HEK293 (cell line): ENCODE results near the gene MDGA2.
"Not testable (repeated sequence)": the region's sequence is repeated elsewhere in the genome, so short reads cannot be mapped to it uniquely, and the experiment has no call there.

Experiments
- CTCF ChIA-PET: fragments of 350-600 bp; formaldehyde crosslinking; extraction: SDS; loops from one replicate; lab custom pipeline; 2021; ENCODE audit warnings: antibody characterized with exemption; lab: Yijun Ruan, JAX
- POLR2A ChIA-PET: fragments of 300-600 bp; formaldehyde crosslinking; extraction: SDS; loops from one replicate; lab custom pipeline; 2020; ENCODE audit warnings: antibody characterized with exemption, inconsistent platforms; lab: Yijun Ruan, JAX
- H3K27ac ChIP-seq: fragments of 200-500 bp; sonication (Bioruptor generic); 2 replicates; pipeline ENCODE4 v1.5.1; 2014; ENCODE audit warnings: low read depth, low read length, control low read depth, inconsistent platforms; ENCODE audit errors: extremely low read depth
- H3K36me3 ChIP-seq, 2 experiments: fragments of 200-500 bp in 1 of 2; sonication (Bioruptor generic) in 1 of 2; 1 replicate in 1 of 2; 2 replicates in 1 of 2; pipeline ENCODE4 v1.5.1; 2014 to 2017; ENCODE audit warnings: inconsistent platforms in 2 of 2, low read length in 2 of 2; ENCODE audit not compliant: control insufficient read depth in 2 of 2, insufficient read depth in 1 of 2
- H3K4me1 ChIP-seq: fragments of 200-500 bp; sonication (Bioruptor generic); 2 replicates; pipeline ENCODE4 v1.5.1; 2014; ENCODE audit warnings: mild to moderate bottlenecking, low read length, inconsistent platforms; ENCODE audit not compliant: control insufficient read depth, insufficient read depth
- H3K4me3 ChIP-seq: 2 replicates; pipeline ENCODE4 v1.5.1; 2011; ENCODE audit warnings: low read depth, mild to moderate bottlenecking, control low read depth, low read length, moderate library complexity
- H3K9me3 ChIP-seq: fragments of 200-500 bp; sonication (Bioruptor generic); 2 replicates; pipeline ENCODE4 v1.5.1; 2014; ENCODE audit warnings: low read depth, low read length, inconsistent platforms; ENCODE audit not compliant: control insufficient read depth, insufficient read depth
- GLI2 ChIP-seq: fragments of 450-650 bp; formaldehyde crosslinking; IDR thresholded peaks from 2 replicates; pipeline ENCODE4; 2017; ENCODE audit warnings: missing biosample characterization, missing genetic modification characterization, low read depth, borderline replicate concordance
- PRDM1 ChIP-seq: fragments of 450-650 bp; formaldehyde crosslinking; IDR thresholded peaks from 2 replicates; pipeline ENCODE4; 2016; ENCODE audit warnings: missing biosample characterization, missing genetic modification characterization
- SCRT2 ChIP-seq: fragments of 450-650 bp; formaldehyde crosslinking; IDR thresholded peaks from 2 replicates; pipeline ENCODE4 v1.5.1; 2016; ENCODE audit warnings: missing biosample characterization, missing genetic modification characterization
- YY2 ChIP-seq: fragments of 450-650 bp; formaldehyde crosslinking; IDR thresholded peaks from 2 replicates; pipeline ENCODE4 v1.5.1; 2016; ENCODE audit warnings: missing biosample characterization, missing genetic modification characterization
- ZNF23 ChIP-seq: fragments of 450-650 bp; formaldehyde crosslinking; IDR thresholded peaks from 2 replicates; pipeline ENCODE4 v1.5.1; 2016; ENCODE audit warnings: missing biosample characterization, missing genetic modification characterization, borderline replicate concordance
- ZNF266 ChIP-seq: fragments of 450-650 bp; formaldehyde crosslinking; IDR thresholded peaks from 2 replicates; pipeline ENCODE4 v1.5.1; 2016; ENCODE audit warnings: missing biosample characterization, missing genetic modification characterization, low read depth
- ZNF311 ChIP-seq: fragments of 450-650 bp; formaldehyde crosslinking; IDR thresholded peaks from 2 replicates; pipeline ENCODE4 v1.5.1; 2017; ENCODE audit warnings: missing biosample characterization, missing genetic modification characterization, borderline replicate concordance
- ZNF366 ChIP-seq: fragments of 450-650 bp; formaldehyde crosslinking; conservative IDR thresholded peaks from 2 replicates; pipeline ENCODE4 v1.5.1; 2016; ENCODE audit warnings: missing biosample characterization, missing genetic modification characterization
- ZNF37A ChIP-seq: fragments of 450-650 bp; IDR thresholded peaks from 2 replicates; pipeline ENCODE4 v1.5.1; 2018; ENCODE audit warnings: missing biosample characterization, missing genetic modification characterization
- ZNF391 ChIP-seq: fragments of 450-650 bp; formaldehyde crosslinking; IDR thresholded peaks from 2 replicates; pipeline ENCODE4 v1.5.1; 2016; ENCODE audit warnings: low read depth, missing biosample characterization, missing genetic modification characterization, borderline replicate concordance
- ZNF473 ChIP-seq: fragments of 450-650 bp; formaldehyde crosslinking; IDR thresholded peaks from 2 replicates; pipeline ENCODE4 v1.5.1; 2017; ENCODE audit warnings: missing biosample characterization, missing genetic modification characterization
- ZNF558 ChIP-seq: fragments of 450-650 bp; formaldehyde crosslinking; IDR thresholded peaks from 2 replicates; pipeline ENCODE4 v1.5.1; 2016; ENCODE audit warnings: missing biosample characterization, missing genetic modification characterization
- ZNF660 ChIP-seq: fragments of 450-650 bp; IDR thresholded peaks from 2 replicates; pipeline ENCODE4 v1.5.1; 2018; ENCODE audit warnings: missing biosample characterization, mild to moderate bottlenecking, missing genetic modification characterization
- ZNF830 ChIP-seq: fragments of 450-650 bp; IDR thresholded peaks from 2 replicates; pipeline ENCODE4 v1.5.0; 2018; ENCODE audit warnings: missing biosample characterization, missing genetic modification characterization, low read depth, mild to moderate bottlenecking, moderate library complexity
- ZSCAN30 ChIP-seq: fragments of 450-650 bp; IDR thresholded peaks from 2 replicates; pipeline ENCODE4 v1.5.1; 2018; ENCODE audit warnings: missing biosample characterization, mild to moderate bottlenecking, missing genetic modification characterization, moderate library complexity
- TF ChIP-seq, protein P1 (sequence below): fragments of 450-650 bp; formaldehyde crosslinking; IDR thresholded peaks from 2 replicates; pipeline ENCODE4 v1.5.1; 2016; ENCODE audit warnings: missing biosample characterization, missing genetic modification characterization
- TF ChIP-seq, protein P2 (sequence below): fragments of 450-650 bp; formaldehyde crosslinking; IDR thresholded peaks from 2 replicates; pipeline ENCODE4 v1.5.1; 2016; ENCODE audit warnings: missing biosample characterization, missing genetic modification characterization
- TF ChIP-seq, protein P3 (sequence below): fragments of 450-650 bp; formaldehyde crosslinking; IDR thresholded peaks from 2 replicates; pipeline ENCODE4 v1.5.1; 2016; ENCODE audit warnings: missing biosample characterization, missing genetic modification characterization
- TF ChIP-seq, protein P4 (sequence below): fragments of 450-650 bp; formaldehyde crosslinking; IDR thresholded peaks from 2 replicates; pipeline ENCODE4 v1.5.1; 2016; ENCODE audit warnings: missing biosample characterization, missing genetic modification characterization
- TF ChIP-seq, protein P5 (sequence below): fragments of 450-650 bp; formaldehyde crosslinking; IDR thresholded peaks from 2 replicates; pipeline ENCODE4 v1.5.1; 2016; ENCODE audit warnings: missing biosample characterization, missing genetic modification characterization

The MDGA2 gene

DNA sequence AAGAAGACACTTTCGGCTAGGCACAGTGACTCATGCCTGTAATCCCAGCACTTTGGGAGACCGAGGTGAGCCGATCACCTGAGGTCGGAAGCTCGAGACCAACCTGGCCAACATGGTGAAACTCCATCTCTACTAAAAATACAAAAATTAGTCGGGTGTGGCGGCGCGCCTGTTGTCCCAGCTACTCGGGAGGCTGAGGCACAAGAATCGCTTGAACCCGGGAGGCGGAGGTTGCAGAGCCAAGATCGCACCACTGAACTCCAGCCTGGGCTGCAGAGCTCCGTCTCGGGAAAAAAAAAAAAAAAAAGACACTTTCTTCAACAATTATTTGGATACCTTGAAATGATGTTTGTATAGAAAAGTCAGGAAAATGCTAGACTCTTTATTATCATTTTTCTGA is 393.6 kb downstream of the MDGA2 start:
- CTCF ChIA-PET: interaction anchor here (0.7 kb wide), 1 partner anchor 803 kb away, joined by 3 read pairs; no protein-coding TSS in a partner anchor
- POLR2A ChIA-PET: not testable (repeated sequence)

DNA sequence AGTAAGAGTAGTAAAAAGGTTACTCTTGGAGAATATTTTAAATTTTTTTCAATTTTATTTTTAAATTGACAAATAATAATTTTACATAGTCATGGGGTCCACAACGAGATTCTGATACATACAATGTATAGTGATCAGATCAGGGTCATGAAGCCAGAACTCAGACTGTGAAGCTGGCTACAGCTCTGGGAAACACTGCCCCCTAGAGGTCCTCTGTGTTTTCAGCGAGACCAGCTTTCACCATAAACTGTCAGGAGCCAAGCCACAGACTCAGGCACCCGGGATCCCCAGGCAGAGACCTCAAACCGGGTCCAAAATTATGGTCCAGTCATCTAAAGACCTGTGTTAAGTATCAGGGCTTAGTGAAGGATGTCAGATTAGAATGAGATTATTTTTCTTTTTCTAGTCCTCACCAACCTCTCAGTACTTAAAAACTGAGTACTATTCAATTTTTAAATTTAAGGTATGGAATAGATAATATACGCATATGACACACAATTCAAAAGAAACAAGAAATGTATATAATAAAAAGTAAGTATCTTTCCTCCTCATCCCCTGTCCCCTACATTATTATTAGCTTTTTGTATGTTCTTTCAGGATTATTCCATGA is 397.1 kb downstream of the MDGA2 start:
- H3K9me3 ChIP-seq: no peaks in the 10 kb centered on the region
- POLR2A ChIA-PET: no interaction called here
- H3K27ac ChIP-seq: no peak overlapping the region
- no peak for TF ChIP-seq ZNF660 (tag by site-specific recombination)
- TF ChIP-seq, protein P1, sequence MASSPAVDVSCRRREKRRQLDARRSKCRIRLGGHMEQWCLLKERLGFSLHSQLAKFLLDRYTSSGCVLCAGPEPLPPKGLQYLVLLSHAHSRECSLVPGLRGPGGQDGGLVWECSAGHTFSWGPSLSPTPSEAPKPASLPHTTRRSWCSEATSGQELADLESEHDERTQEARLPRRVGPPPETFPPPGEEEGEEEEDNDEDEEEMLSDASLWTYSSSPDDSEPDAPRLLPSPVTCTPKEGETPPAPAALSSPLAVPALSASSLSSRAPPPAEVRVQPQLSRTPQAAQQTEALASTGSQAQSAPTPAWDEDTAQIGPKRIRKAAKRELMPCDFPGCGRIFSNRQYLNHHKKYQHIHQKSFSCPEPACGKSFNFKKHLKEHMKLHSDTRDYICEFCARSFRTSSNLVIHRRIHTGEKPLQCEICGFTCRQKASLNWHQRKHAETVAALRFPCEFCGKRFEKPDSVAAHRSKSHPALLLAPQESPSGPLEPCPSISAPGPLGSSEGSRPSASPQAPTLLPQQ (tag by site-specific recombination): no peak
- TF ChIP-seq, protein P2, sequence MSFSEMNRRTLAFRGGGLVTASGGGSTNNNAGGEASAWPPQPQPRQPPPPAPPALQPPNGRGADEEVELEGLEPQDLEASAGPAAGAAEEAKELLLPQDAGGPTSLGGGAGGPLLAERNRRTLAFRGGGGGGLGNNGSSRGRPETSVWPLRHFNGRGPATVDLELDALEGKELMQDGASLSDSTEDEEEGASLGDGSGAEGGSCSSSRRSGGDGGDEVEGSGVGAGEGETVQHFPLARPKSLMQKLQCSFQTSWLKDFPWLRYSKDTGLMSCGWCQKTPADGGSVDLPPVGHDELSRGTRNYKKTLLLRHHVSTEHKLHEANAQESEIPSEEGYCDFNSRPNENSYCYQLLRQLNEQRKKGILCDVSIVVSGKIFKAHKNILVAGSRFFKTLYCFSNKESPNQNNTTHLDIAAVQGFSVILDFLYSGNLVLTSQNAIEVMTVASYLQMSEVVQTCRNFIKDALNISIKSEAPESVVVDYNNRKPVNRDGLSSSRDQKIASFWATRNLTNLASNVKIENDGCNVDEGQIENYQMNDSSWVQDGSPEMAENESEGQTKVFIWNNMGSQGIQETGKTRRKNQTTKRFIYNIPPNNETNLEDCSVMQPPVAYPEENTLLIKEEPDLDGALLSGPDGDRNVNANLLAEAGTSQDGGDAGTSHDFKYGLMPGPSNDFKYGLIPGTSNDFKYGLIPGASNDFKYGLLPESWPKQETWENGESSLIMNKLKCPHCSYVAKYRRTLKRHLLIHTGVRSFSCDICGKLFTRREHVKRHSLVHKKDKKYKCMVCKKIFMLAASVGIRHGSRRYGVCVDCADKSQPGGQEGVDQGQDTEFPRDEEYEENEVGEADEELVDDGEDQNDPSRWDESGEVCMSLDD (tag by site-specific recombination): no peak
- TF ChIP-seq GLI2 (tag by site-specific recombination): no peak
- TF ChIP-seq, protein P3, sequence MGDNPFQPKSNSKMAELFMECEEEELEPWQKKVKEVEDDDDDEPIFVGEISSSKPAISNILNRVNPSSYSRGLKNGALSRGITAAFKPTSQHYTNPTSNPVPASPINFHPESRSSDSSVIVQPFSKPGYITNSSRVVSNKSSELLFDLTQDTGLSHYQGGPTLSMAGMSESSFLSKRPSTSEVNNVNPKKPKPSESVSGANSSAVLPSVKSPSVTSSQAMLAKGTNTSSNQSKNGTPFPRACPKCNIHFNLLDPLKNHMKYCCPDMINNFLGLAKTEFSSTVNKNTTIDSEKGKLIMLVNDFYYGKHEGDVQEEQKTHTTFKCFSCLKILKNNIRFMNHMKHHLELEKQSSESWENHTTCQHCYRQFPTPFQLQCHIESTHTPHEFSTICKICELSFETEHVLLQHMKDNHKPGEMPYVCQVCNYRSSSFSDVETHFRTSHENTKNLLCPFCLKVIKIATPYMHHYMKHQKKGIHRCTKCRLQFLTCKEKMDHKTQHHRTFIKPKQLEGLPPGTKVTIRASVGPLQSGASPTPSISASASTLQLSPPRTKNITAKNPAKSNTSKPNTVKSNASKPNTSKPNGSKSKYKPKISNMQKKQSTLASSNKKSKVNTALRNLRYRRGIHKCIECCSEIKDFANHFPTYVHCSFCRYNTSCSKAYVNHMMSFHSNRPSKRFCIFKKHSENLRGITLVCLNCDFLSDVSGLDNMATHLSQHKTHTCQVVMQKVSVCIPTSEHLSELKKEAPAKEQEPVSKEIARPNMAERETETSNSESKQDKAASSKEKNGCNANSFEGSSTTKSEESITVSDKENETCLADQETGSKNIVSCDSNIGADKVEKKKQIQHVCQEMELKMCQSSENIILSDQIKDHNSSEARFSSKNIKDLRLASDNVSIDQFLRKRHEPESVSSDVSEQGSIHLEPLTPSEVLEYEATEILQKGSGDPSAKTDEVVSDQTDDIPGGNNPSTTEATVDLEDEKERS (tag by site-specific recombination): no peak
- TF ChIP-seq ZNF391 (tag by site-specific recombination): no peak
- no peak for TF ChIP-seq ZNF23 (tag by site-specific recombination)
- no peak for TF ChIP-seq ZNF830
- TF ChIP-seq YY2: no peak
- TF ChIP-seq ZNF311: no peak
- no peak for TF ChIP-seq PRDM1 (tag by site-specific recombination)
- no peak for TF ChIP-seq ZNF266
- TF ChIP-seq ZSCAN30 (tag by site-specific recombination): no peak
- no peak for TF ChIP-seq ZNF558 (tag by site-specific recombination)
- TF ChIP-seq ZNF366 (tag by site-specific recombination): no peak
- no peak for TF ChIP-seq ZNF473 (tag by site-specific recombination)
- TF ChIP-seq, protein P4, sequence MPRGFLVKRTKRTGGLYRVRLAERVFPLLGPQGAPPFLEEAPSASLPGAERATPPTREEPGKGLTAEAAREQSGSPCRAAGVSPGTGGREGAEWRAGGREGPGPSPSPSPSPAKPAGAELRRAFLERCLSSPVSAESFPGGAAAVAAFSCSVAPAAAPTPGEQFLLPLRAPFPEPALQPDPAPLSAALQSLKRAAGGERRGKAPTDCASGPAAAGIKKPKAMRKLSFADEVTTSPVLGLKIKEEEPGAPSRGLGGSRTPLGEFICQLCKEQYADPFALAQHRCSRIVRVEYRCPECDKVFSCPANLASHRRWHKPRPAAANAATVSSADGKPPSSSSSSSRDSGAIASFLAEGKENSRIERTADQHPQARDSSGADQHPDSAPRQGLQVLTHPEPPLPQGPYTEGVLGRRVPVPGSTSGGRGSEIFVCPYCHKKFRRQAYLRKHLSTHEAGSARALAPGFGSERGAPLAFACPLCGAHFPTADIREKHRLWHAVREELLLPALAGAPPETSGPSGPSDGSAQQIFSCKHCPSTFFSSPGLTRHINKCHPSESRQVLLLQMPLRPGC: no peak
- TF ChIP-seq, protein P5, sequence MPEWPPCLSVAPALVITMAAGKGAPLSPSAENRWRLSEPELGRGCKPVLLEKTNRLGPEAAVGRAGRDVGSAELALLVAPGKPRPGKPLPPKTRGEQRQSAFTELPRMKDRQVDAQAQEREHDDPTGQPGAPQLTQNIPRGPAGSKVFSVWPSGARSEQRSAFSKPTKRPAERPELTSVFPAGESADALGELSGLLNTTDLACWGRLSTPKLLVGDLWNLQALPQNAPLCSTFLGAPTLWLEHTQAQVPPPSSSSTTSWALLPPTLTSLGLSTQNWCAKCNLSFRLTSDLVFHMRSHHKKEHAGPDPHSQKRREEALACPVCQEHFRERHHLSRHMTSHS (tag by site-specific recombination): no peak
- no peak for TF ChIP-seq SCRT2
- TF ChIP-seq ZNF37A (tag by site-specific recombination): no peak
- TF ChIP-seq, all 188 proteins: peak for 0
- H3K36me3 ChIP-seq: no peaks in the 10 kb centered on the region
- no peak overlapping the region for H3K4me3 ChIP-seq
- CTCF ChIA-PET: interaction anchor here (0.7 to 1.5 kb wide), 9 partner anchors 8 to 698 kb away, joined by 3 to 7 read pairs (median 4); no protein-coding TSS in a partner anchor
- no peaks in the 10 kb centered on the region for H3K4me1 ChIP-seq

More for the DNA sequence above, 393.6 kb downstream of the MDGA2 start:
- H3K9me3 ChIP-seq, H3K4me1 ChIP-seq, H3K36me3 ChIP-seq, H3K27ac ChIP-seq, H3K4me3 ChIP-seq: not testable (repeated sequence)
